ENCODE results near the gene ALOXE3. TPM values are rescaled to one million over a fixed set of nuclear protein-coding genes. Genes with fewer than 3 reads are reported as not detected.

ALOXE3 gene
- total RNA-seq = under 1 TPM in 1 of 2 donors, not detected in 1; 0.20 TPM

DNA sequence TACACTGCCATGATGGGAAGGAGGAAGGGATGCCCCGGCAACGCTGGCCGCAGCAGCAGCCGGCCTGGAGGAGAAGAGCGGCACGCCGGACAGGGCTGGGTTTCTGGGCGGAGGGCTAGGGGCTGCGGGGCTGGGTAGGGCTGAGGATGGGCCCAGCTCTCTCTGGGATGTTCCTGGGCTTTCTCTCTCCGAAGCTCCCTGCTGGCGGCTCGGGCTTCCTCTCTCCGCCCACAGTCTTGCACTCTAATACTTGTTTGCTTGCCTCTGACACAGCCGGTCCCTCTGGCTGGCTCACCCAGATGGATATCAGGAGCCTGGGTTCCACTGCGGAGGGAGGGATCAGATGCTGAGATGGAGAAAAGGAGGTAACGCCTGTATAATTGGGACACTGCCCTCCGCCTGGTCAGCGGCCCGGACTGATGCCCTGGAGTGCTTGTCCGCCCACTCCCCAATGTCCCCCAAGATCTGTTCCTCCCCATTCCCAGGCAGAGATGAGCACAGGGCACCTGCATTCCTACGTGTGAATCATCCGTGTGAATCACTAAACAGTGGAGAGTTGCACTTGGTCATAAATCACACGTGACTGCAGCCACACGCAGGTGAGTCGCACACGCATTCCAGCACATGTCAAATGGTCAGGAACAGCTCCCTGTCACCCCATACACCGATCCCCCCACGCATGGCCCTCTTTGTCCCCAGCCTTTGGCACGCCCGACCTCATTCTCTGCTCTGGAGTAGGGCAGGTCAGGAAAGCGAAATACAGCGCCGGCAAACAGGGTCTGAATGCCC lies at the start of gene ALOXE3:
TSS of gene ALOXE3 (minus strand) at position 535 of the 789 bp plus-strand sequence. CDS start at position 11, 524 bp downstream.
- no peaks in the 10 kb centered on the region for H3K9me3 ChIP-seq
- no peaks in the 10 kb centered on the region for H3K27me3 ChIP-seq
- TF ChIP-seq, protein P1, sequence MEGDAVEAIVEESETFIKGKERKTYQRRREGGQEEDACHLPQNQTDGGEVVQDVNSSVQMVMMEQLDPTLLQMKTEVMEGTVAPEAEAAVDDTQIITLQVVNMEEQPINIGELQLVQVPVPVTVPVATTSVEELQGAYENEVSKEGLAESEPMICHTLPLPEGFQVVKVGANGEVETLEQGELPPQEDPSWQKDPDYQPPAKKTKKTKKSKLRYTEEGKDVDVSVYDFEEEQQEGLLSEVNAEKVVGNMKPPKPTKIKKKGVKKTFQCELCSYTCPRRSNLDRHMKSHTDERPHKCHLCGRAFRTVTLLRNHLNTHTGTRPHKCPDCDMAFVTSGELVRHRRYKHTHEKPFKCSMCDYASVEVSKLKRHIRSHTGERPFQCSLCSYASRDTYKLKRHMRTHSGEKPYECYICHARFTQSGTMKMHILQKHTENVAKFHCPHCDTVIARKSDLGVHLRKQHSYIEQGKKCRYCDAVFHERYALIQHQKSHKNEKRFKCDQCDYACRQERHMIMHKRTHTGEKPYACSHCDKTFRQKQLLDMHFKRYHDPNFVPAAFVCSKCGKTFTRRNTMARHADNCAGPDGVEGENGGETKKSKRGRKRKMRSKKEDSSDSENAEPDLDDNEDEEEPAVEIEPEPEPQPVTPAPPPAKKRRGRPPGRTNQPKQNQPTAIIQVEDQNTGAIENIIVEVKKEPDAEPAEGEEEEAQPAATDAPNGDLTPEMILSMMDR (IDR thresholded peaks at IDR 0.05) = no peak
- H3K4me3 ChIP-seq = peak within 1 kb of the TSS; percentile 42 to 65
- no peaks in the 10 kb centered on the region for H3K36me3 ChIP-seq
- H3K4me1 ChIP-seq = peaks cover 0 to 45% of the 10 kb centered on the region in 2 donors
- no peak for DNase-seq (ENCODE audit: low spot score)
- peak within 1 kb of the TSS; percentile 80 to 88 for H3K27ac ChIP-seq

- no peaks in the 10 kb centered on the region for H3K9me3 ChIP-seq
- no peak for DNase-seq (ENCODE audit: low spot score)
- H3K4me1 ChIP-seq = peaks cover 0 to 21% of the 10 kb centered on the region in 2 donors
- no peaks in the 10 kb centered on the region for H3K27me3 ChIP-seq
- H3K27ac ChIP-seq = no peak overlapping the region
- H3K4me3 ChIP-seq = no peak overlapping the region
- H3K36me3 ChIP-seq = no peaks in the 10 kb centered on the region
- TF ChIP-seq, protein P1 (IDR thresholded peaks at IDR 0.05) = no peak
Measured at GRCh38 chr17:8167526-8167925, 49.2 kb upstream of the ALOXE3 start.

- no peak overlapping the region for H3K4me3 ChIP-seq
- TF ChIP-seq, protein P1 (IDR thresholded peaks at IDR 0.05) = no peak
- DNase-seq (ENCODE audit: low spot score) = no peak
Measured at GRCh38 chr17:8166731-8167130, 48.4 kb upstream of the ALOXE3 start.

DNA sequence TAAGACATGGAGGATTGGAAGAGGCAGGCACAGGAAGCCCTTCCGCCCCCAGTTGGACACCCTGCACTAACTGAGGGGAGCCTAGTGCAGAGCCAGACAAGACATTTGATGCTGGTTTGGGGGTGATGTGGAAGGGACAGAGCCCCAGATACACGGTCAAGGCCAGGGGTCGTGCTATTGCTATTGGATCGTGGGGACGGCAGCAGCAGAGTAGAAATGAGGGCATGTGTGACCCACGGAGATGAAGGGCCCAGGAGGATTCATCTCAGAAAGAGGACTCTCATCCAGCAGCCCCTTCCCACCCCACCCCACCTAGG lies 46.5 kb upstream of the ALOXE3 start:
- Histone ChIP-seq H3K9me3 (no peaks in the 10 kb centered on the region), H3K36me3 (peaks cover 16% of the 10 kb centered on the region), H3K27ac (peak overlapping the region; percentile 99), H3K4me3 (peak overlapping the region in 1 of 2 donors; percentile 97), H3K27me3 (no peaks in the 10 kb centered on the region), H3K4me1 (peaks cover 0 to 38% of the 10 kb centered on the region in 2 donors)
- TF ChIP-seq, protein P1 (IDR thresholded peaks at IDR 0.05) = no peak
- no peak for DNase-seq (ENCODE audit: low spot score)

More at GRCh38 chr17:8166731-8167130, 48.4 kb upstream of the ALOXE3 start:
- no peaks in the 10 kb centered on the region for H3K36me3 ChIP-seq
- no peak overlapping the region for H3K27ac ChIP-seq
- no peaks in the 10 kb centered on the region for H3K9me3 ChIP-seq
- peaks cover 0 to 24% of the 10 kb centered on the region in 2 donors for H3K4me1 ChIP-seq
- H3K27me3 ChIP-seq = no peaks in the 10 kb centered on the region

DNA sequence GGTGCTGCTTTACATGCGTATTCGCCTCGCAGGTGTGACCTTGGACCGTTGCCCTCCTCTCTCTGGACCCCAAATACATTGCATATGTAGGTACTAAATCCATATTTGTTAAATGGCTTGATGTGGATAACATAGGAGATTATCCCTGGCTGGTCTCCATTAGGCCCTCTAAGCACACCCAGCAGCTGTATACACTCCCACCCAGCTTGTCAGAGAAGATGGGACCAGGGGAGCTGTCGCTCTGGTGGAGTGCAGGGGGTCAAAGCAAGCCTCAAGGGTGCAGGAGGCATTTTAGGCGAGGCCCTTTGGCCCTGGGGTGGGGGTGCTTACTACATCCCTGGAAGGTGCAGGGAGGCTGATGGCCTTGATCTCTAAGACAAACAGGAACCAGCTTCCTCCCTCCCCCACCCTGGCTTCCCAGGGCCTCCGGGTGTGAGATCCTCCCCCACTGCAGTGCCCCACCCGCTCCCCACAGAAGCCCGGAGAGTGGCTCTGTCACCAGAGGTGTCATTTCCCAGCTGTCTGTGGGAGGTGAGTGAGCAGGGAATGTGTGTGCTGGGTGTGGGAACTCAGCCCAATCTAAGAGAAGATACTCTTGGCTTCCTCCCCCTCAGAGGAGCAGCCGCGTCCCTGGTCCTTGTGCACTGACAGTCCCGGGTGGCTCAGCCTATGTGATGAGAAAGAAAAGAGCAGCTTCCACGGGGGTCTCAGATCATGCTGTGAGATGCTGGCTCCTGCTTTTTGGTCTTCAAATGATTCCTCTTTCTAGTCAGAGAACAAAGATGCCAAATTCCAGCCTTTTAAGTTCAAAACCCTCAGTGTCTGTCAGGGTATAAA lies 45.9 kb upstream of the ALOXE3 start:
- TF ChIP-seq, protein P1 (IDR thresholded peaks at IDR 0.05) = no peak
- Histone ChIP-seq H3K4me3 (peak overlapping the region in 1 of 2 donors; percentile 97), H3K36me3 (peaks cover 22% of the 10 kb centered on the region), H3K27ac (peak overlapping the region; percentile 99), H3K4me1 (peaks cover 0 to 44% of the 10 kb centered on the region in 2 donors), H3K9me3 (no peaks in the 10 kb centered on the region), H3K27me3 (no peaks in the 10 kb centered on the region)
- DNase-seq (ENCODE audit: low spot score) = peak; percentile 91
